ENCODE measurements around the gene DPEP1.

- TF ChIP-seq CTCF (conservative IDR thresholded peaks at IDR 0.05; ENCODE audit: low read length) (no peak), EZH2phosphoT487 (IDR thresholded peaks at IDR 0.05; ENCODE audit: borderline replicate concordance) (no peak)
These were observed 6.4 kb downstream of the DPEP1 start for GRCh38 chr16:89619840-89620239.
